Caco-2 (cell line): ENCODE measurements around the gene BABAM1. TPM values are rescaled to one million over a fixed set of nuclear protein-coding genes. Genes with fewer than 3 reads are reported as not detected.

ENCODE experiments used
- BruUV-seq: library from RNA; stranded (reverse); fragments of 400-500 nt; replicated peaks from 2 replicates; lab custom pipeline; 2021; lab: Mats Ljungman, UMichigan
- CTCF ChIA-PET: fragments of 300-600 bp; sonication (Branson Sonifier 250); formaldehyde crosslinking; loops from one replicate; lab custom pipeline; 2022; ENCODE audit warnings: antibody characterized with exemption; lab: Charles Lee
- POLR2A ChIA-PET: fragments of 300-600 bp; sonication (Branson Sonifier 250); formaldehyde crosslinking; loops from one replicate; lab custom pipeline; 2022; ENCODE audit warnings: antibody characterized with exemption; lab: Charles Lee
- DNase-seq, 2 experiments: peaks; one replicate each; pipeline versions ENCODE4 v3.0.0 to v3.0.0-alpha.2; 2020 to 2022
- H3K27me3 ChIP-seq: replicated peaks from 2 replicates; pipeline ENCODE4 v1.6.0; 2011; ENCODE audit warnings: low read length; ENCODE audit not compliant: control insufficient read depth, insufficient read depth
- H3K36me3 ChIP-seq: 2 replicates; pipeline ENCODE4 v1.5.1; 2011; ENCODE audit warnings: low read length; ENCODE audit not compliant: control insufficient read depth, insufficient read depth
- H3K4me1 ChIP-seq: fragments of 250-450 bp; sonication (Bioruptor Pico); 2 replicates; pipeline ENCODE4 v1.5.1; 2020; ENCODE audit warnings: mild to moderate bottlenecking
- H3K4me3 ChIP-seq: 2 replicates; pipeline ENCODE4 v1.5.1; 2011; ENCODE audit warnings: low read depth, mild to moderate bottlenecking, control low read depth, low read length
- H3K9me3 ChIP-seq: fragments of 250-450 bp; sonication (Bioruptor Pico); 2 replicates; pipeline ENCODE4 v1.5.1; 2020; ENCODE audit warnings: mild to moderate bottlenecking, moderate library complexity
- H3K27ac Mint-ChIP-seq: one replicate; pipeline ENCODE4 v1.8.0; 2022; ENCODE audit warnings: mixed read lengths; ENCODE audit not compliant: unreplicated experiment
- H3K27me3 Mint-ChIP-seq: one replicate; pipeline ENCODE4 v1.8.0; 2022; ENCODE audit warnings: mixed read lengths; ENCODE audit not compliant: insufficient read depth, unreplicated experiment
- H3K36me3 Mint-ChIP-seq: one replicate; pipeline ENCODE4 v1.8.0; 2022; ENCODE audit warnings: mild to moderate bottlenecking, mixed read lengths; ENCODE audit not compliant: insufficient read depth, unreplicated experiment
- H3K4me1 Mint-ChIP-seq: one replicate; pipeline ENCODE4 v1.8.0; 2022; ENCODE audit warnings: low read depth, mixed read lengths; ENCODE audit not compliant: unreplicated experiment
- H3K4me3 Mint-ChIP-seq: one replicate; pipeline ENCODE4 v1.8.0; 2022; ENCODE audit warnings: mild to moderate bottlenecking, moderate library complexity, mixed read lengths; ENCODE audit not compliant: unreplicated experiment
- H3K9me3 Mint-ChIP-seq: one replicate; pipeline ENCODE4 v1.8.0; 2022; ENCODE audit warnings: mixed read lengths; ENCODE audit not compliant: unreplicated experiment
- CTCF ChIP-seq, 2 experiments: fragments of 200-600 bp in 1 of 2; IDR thresholded peaks; 1 replicate in 1 of 2; 2 replicates in 1 of 2; pipeline versions ENCODE4 v1.5.1 to v1.8.0; 2011 to 2022; ENCODE audit warnings: antibody characterized with exemption in 1 of 2, control low read depth in 1 of 2, inconsistent platforms in 1 of 2, low read depth in 1 of 2, low read length in 1 of 2, mild to moderate bottlenecking in 1 of 2, moderate library complexity in 1 of 2; ENCODE audit not compliant: insufficient read depth in 1 of 2, severe bottlenecking in 1 of 2, unreplicated experiment in 1 of 2
- intact Hi-C: fragments of 100-400 bp; cut with micrococcal nuclease; formaldehyde crosslinking; loops from one replicate; pipeline ENCODE4 v1.10.0; 2022; ENCODE audit not compliant: unreplicated experiment
- total RNA-seq: library from RNA; stranded (reverse); gene quantifications from 2 replicates; pipeline ENCODE4 v1.2.3, GENCODE V29; 2022

BABAM1 gene
- total RNA-seq, 1 experiment from 2014 or later, result 91.7 TPM

- POLR2A ChIA-PET, result no interaction called here
These were observed 47.0 kb upstream of the BABAM1 start for GRCh38 chr19:17220207-17220758.

GRCh38 chr19:17225053-17225452, 42.2 kb upstream of the BABAM1 start:
- no peaks in the 10 kb centered on the region for H3K4me1 Mint-ChIP-seq
- Histone ChIP-seq H3K4me1 (0 out of 2 replicates have a peak, but pooled peaks cover 5% of the 10 kb centered on the region), H3K4me3 (no peak overlapping the region), H3K9me3 (no peaks in the 10 kb centered on the region), H3K27me3 (no peaks in the 10 kb centered on the region), H3K36me3 (no peaks in the 10 kb centered on the region)
- ChIA-PET CTCF (no interaction called here), POLR2A (interaction anchor here (0.6 kb wide), 1 partner anchor 21 kb away, joined by 5 read pairs; no protein-coding TSS in a partner anchor)
- TF ChIP-seq CTCF (IDR thresholded peaks at IDR 0.05; ENCODE audit: insufficient read depth in 1 of 2, low read depth in 1 of 2, low read length in 1 of 2, severe bottlenecking in 1 of 2, unreplicated experiment in 1 of 2), result no peak
- no peak for DNase-seq
- H3K36me3 Mint-ChIP-seq, result peaks cover 25% of the 10 kb centered on the region
- H3K27me3 Mint-ChIP-seq, result no peaks in the 10 kb centered on the region
- no TSS peak for BruUV-seq
- H3K9me3 Mint-ChIP-seq, result no peaks in the 10 kb centered on the region
- H3K4me3 Mint-ChIP-seq, result peak overlapping the region; percentile 77
- H3K27ac Mint-ChIP-seq, result no peak overlapping the region
- intact Hi-C loops, result loop anchor here (5.0 kb wide), 1 partner anchor 42 kb away; the partner anchor contains the start of gene BABAM1

More at GRCh38 chr19:17220207-17220758, 47.0 kb upstream of the BABAM1 start:
- no peak overlapping the region for H3K27ac Mint-ChIP-seq
- CTCF ChIA-PET, result interaction anchor here (0.6 kb wide), 1 partner anchor 40 kb away, joined by 4 read pairs; no protein-coding TSS in a partner anchor
- TF ChIP-seq CTCF (IDR thresholded peaks at IDR 0.05; ENCODE audit: insufficient read depth in 1 of 2, low read depth in 1 of 2, low read length in 1 of 2, severe bottlenecking in 1 of 2, unreplicated experiment in 1 of 2), result no peak
- peaks cover 30% of the 10 kb centered on the region for H3K36me3 Mint-ChIP-seq
- H3K27me3 ChIP-seq, result no peaks in the 10 kb centered on the region
- BruUV-seq, result no TSS peak
- H3K4me1 Mint-ChIP-seq, result no peaks in the 10 kb centered on the region
- H3K9me3 Mint-ChIP-seq, result no peaks in the 10 kb centered on the region
- H3K4me3 Mint-ChIP-seq, result no peak overlapping the region
- intact Hi-C loops, result no loop called here
- no peaks in the 10 kb centered on the region for H3K9me3 ChIP-seq
- DNase-seq, result no peak
- H3K27me3 Mint-ChIP-seq, result no peaks in the 10 kb centered on the region
- H3K36me3 ChIP-seq, result peaks cover 2% of the 10 kb centered on the region; the same call in 1 of the 2 replicates
- H3K4me3 ChIP-seq, result no peak overlapping the region
- H3K4me1 ChIP-seq, result 0 out of 2 replicates have a peak, but pooled peaks cover 8% of the 10 kb centered on the region

GRCh38 chr19:17226002-17226933, 41.0 kb upstream of the BABAM1 start, which contains the start of gene OCEL1:
Gene OCEL1 (plus strand): TSS chr19:17226226. CDS start chr19:17226248, 22 bp downstream.
- peak; percentile 97 to 98 for DNase-seq
- Histone ChIP-seq H3K4me3 (peak within 1 kb of the TSS; percentile 74), H3K4me1 (no peaks in the 10 kb centered on the region), H3K9me3 (no peaks in the 10 kb centered on the region), H3K36me3 (no peaks in the 10 kb centered on the region), H3K27me3 (no peaks in the 10 kb centered on the region)
- Mint-ChIP-seq H3K36me3 (peaks cover 32% of the 10 kb centered on the region), H3K27me3 (no peaks in the 10 kb centered on the region), H3K27ac (peak within 1 kb of the TSS; percentile 87), H3K4me1 (no peaks in the 10 kb centered on the region), H3K4me3 (peak within 1 kb of the TSS; percentile 77), H3K9me3 (no peaks in the 10 kb centered on the region)
- CTCF ChIA-PET, result interaction anchor here (0.6 to 1.3 kb wide), 6 partner anchors 11 to 160 kb away, joined by 3 to 10 read pairs (median 3); partner anchors contain the start of gene USE1
- intact Hi-C loops, result loop anchor here (1.0 to 5.0 kb wide), 4 partner anchors 20 to 151 kb away; partner anchors contain the start of genes BABAM1, HAUS8 and MYO9B
- TF ChIP-seq CTCF (IDR thresholded peaks at IDR 0.05; ENCODE audit: insufficient read depth in 1 of 2, low read depth in 1 of 2, low read length in 1 of 2, severe bottlenecking in 1 of 2, unreplicated experiment in 1 of 2), result no peak
- BruUV-seq, result no TSS peak
- POLR2A ChIA-PET, result interaction anchor here (0.5 to 1.6 kb wide), 10 partner anchors 11 to 1067 kb away, joined by 3 to 35 read pairs (median 4); partner anchors contain the start of genes DDA1, NR2F6 and USE1
